ENCODE results near the gene CAPN9. TPM values are rescaled to one million over a fixed set of nuclear protein-coding genes. Genes with fewer than 3 reads are reported as not detected.

CAPN9 gene
- total and polyA plus RNA-seq, 9 of the 15 experiments (the other 6 are each of a cell fraction or from before 2014, with no cell fraction given) = not detected

GRCh38 chr1:230728710-230729392 lies 18.3 kb upstream of the CAPN9 start:
- no peak for FAIRE-seq
- no TSS peak for BruUV-seq (replicated peaks)
- TF ChIP-seq TRIM24 (IDR thresholded peaks at IDR 0.05) = no peak
- peak; percentile 28; the same call in 1 of the 2 replicates for TF ChIP-seq NR2C1 (IDR thresholded peaks at IDR 0.05)
- no peak; the same call in 1 of the 2 replicates for TF ChIP-seq NR2C1 (tag; IDR thresholded peaks at IDR 0.05)
- Histone ChIP-seq H2AFZ (ENCODE audit: low read depth, low read length) (no peak overlapping the region), H3K9me1 (ENCODE audit: control insufficient read depth, insufficient read depth, low read length) (no peaks in the 10 kb centered on the region), H3K36me3 (ENCODE audit: control insufficient read depth, insufficient read depth, low read length) (no peaks in the 10 kb centered on the region), H3K4me3 (no peak overlapping the region), H3K27me3 (ENCODE audit: control insufficient read depth in 2 of 2, insufficient read depth in 2 of 2, low read length in 2 of 2) (peaks cover 6 to 33% of the 10 kb centered on the region in 2 experiments; a peak in 4 of 5 replicates), H3K4me2 (ENCODE audit: insufficient read depth, low read length) (no peak overlapping the region), H3K79me2 (ENCODE audit: control insufficient read depth, insufficient read depth, low read length) (no peaks in the 10 kb centered on the region), H3K27ac (ENCODE audit: extremely low read depth, low read depth, low read length) (no peak overlapping the region), H3K9me3 (replicated peaks; ENCODE audit: control insufficient read depth, insufficient read depth, low read depth, low read length) (no peaks in the 10 kb centered on the region), H4K20me1 (replicated peaks; ENCODE audit: control insufficient read depth, insufficient read depth, low read length) (no peaks in the 10 kb centered on the region), H3K9ac (ENCODE audit: insufficient read depth in 1 of 2, low read depth in 2 of 2, low read length in 2 of 2) (no peak overlapping the region), H3K4me1 (replicated peaks in 1 of 2; ENCODE audit: control insufficient read depth in 2 of 2, insufficient read depth in 2 of 2, low read length in 2 of 2) (no peaks in the 10 kb centered on the region)
- ChIA-PET POLR2A (interaction anchor here (0.6 to 1.5 kb wide), 5 partner anchors 8 to 190 kb away, joined by 3 to 8 read pairs (median 3); no protein-coding TSS in a partner anchor), CTCF (ENCODE audit: low intra/inter-chr PET ratio) (no interaction called here)
- ATAC-seq = peak; percentile 38; the same call in 2 of the 3 replicates
- intact Hi-C loops (cut with micrococcal nuclease) = no loop called here
- in situ Hi-C loops (cut with MboI) = no loop called here
- WGBS (ENCODE audit: insufficient coverage, low coverage, missing lambda C conversion rate) = 5% methylated on average over 6 of the region's 6 CpGs
- no peak for DNase-seq (ENCODE audit: extremely low read depth in 1 of 4, low spot score in 3 of 4)

- POLR2A ChIA-PET = no interaction called here
- no peak overlapping the region for H3K9ac ChIP-seq (ENCODE audit: insufficient read depth in 1 of 2, low read depth in 2 of 2, low read length in 2 of 2)
- ATAC-seq = no peak
- intact Hi-C loops (cut with micrococcal nuclease) = no loop called here
- H3K9me1 ChIP-seq (ENCODE audit: control insufficient read depth, insufficient read depth, low read length) = no peaks in the 10 kb centered on the region
- no peaks in the 10 kb centered on the region for H3K9me3 ChIP-seq (replicated peaks; ENCODE audit: control insufficient read depth, insufficient read depth, low read depth, low read length)
- no TSS peak for BruUV-seq (replicated peaks)
- TF ChIP-seq FUS (optimal IDR thresholded peaks at IDR 0.05; ENCODE audit: low read depth, low read length) (no peak), ETS1 (conservative IDR thresholded peaks at IDR 0.05; ENCODE audit: control insufficient read depth, low read depth, low read length) (no peak)
- FAIRE-seq = no peak
- no peak overlapping the region for H3K4me3 ChIP-seq
- no peaks in the 10 kb centered on the region for H3K79me2 ChIP-seq (ENCODE audit: control insufficient read depth, insufficient read depth, low read length)
- CTCF ChIA-PET (ENCODE audit: low intra/inter-chr PET ratio) = no interaction called here
- no peak overlapping the region for H2AFZ ChIP-seq (ENCODE audit: low read depth, low read length)
- peaks cover 17 to 46% of the 10 kb centered on the region in 2 experiments for H3K27me3 ChIP-seq (ENCODE audit: control insufficient read depth in 2 of 2, insufficient read depth in 2 of 2, low read length in 2 of 2)
- H3K4me2 ChIP-seq (ENCODE audit: insufficient read depth, low read length) = no peak overlapping the region
- no peak for DNase-seq (ENCODE audit: extremely low read depth in 1 of 4, low spot score in 3 of 4)
- no peaks in the 10 kb centered on the region for H3K4me1 ChIP-seq (replicated peaks in 1 of 2; ENCODE audit: control insufficient read depth in 2 of 2, insufficient read depth in 2 of 2, low read length in 2 of 2)
- WGBS (ENCODE audit: insufficient coverage, low coverage, missing lambda C conversion rate) = under 1% methylated on average over 5 of the region's 5 CpGs
- no peaks in the 10 kb centered on the region for H3K36me3 ChIP-seq (ENCODE audit: control insufficient read depth, insufficient read depth, low read length)
- no peak overlapping the region for H3K27ac ChIP-seq (ENCODE audit: extremely low read depth, low read depth, low read length)
- in situ Hi-C loops (cut with MboI) = no loop called here
- H4K20me1 ChIP-seq (replicated peaks; ENCODE audit: control insufficient read depth, insufficient read depth, low read length) = no peaks in the 10 kb centered on the region
These were observed 16.2 kb upstream of the CAPN9 start for GRCh38 chr1:230730977-230731376.
